PC-9 (cell line): Measurements from ENCODE around the gene PPL. TPM values are rescaled to one million over a fixed set of nuclear protein-coding genes. Genes with fewer than 3 reads are reported as not detected.

ENCODE experiments used
- BruUV-seq: library from RNA; stranded (reverse); fragments of 400-500 nt; replicated peaks from 2 replicates; lab custom pipeline; 2021; lab: Mats Ljungman, UMichigan
- CTCF ChIA-PET: fragments of 300-600 bp; sonication (Branson Sonifier 250); formaldehyde crosslinking; loops from one replicate; lab custom pipeline; 2022; ENCODE audit warnings: antibody characterized with exemption; lab: Charles Lee
- POLR2A ChIA-PET: fragments of 300-600 bp; sonication (Branson Sonifier 250); formaldehyde crosslinking; loops from one replicate; lab custom pipeline; 2022; ENCODE audit warnings: antibody characterized with exemption; ENCODE audit not compliant: unreplicated experiment; lab: Charles Lee
- DNase-seq, 2 experiments: peaks; one replicate each; pipeline versions ENCODE4 v3.0.0 to v3.0.0-alpha.2; 2015 to 2022; ENCODE audit warnings: mixed read lengths in 1 of 2
- H2AFZ ChIP-seq: fragments of 200-600 bp; sonication (generic); 2 replicates; pipeline ENCODE4 v1.8.1; 2017; ENCODE audit warnings: antibody characterized with exemption
- H3F3A ChIP-seq: fragments of 200-600 bp; sonication (generic); 2 replicates; pipeline ENCODE4 v1.8.1; 2017; ENCODE audit warnings: antibody characterized with exemption, mild to moderate bottlenecking, low read depth; ENCODE audit not compliant: insufficient read depth
- H3K27ac ChIP-seq: fragments of 200-600 bp; sonication (generic); 2 replicates; pipeline ENCODE4 v1.6.1; 2016; ENCODE audit warnings: mixed run types
- H3K27me3 ChIP-seq: fragments of 200-600 bp; sonication (generic); 2 replicates; pipeline ENCODE4 v1.6.1; 2016; ENCODE audit warnings: low read depth, mixed run types; ENCODE audit not compliant: insufficient read depth
- H3K36me3 ChIP-seq: fragments of 200-600 bp; sonication (generic); 2 replicates; pipeline ENCODE4 v1.6.1; 2016; ENCODE audit warnings: low read depth, mixed run types
- H3K4me1 ChIP-seq: fragments of 200-600 bp; sonication (generic); replicated peaks from 2 replicates; pipeline ENCODE4 v1.6.1; 2016; ENCODE audit warnings: mixed run types; ENCODE audit not compliant: insufficient read depth
- H3K4me2 ChIP-seq: fragments of 200-600 bp; sonication (generic); 2 replicates; pipeline ENCODE4 v1.6.1; 2017; ENCODE audit warnings: mixed run types
- H3K4me3 ChIP-seq: fragments of 200-600 bp; sonication (generic); 2 replicates; pipeline ENCODE4 v1.6.1; 2016; ENCODE audit warnings: mixed run types
- H3K79me2 ChIP-seq: fragments of 200-600 bp; sonication (generic); 2 replicates; pipeline ENCODE4 v1.6.1; 2017; ENCODE audit warnings: low read depth, mixed run types
- H3K9me2 ChIP-seq: fragments of 200-600 bp; sonication (generic); 2 replicates; pipeline ENCODE4 v1.8.1; 2017; ENCODE audit warnings: mild to moderate bottlenecking; ENCODE audit not compliant: insufficient read depth
- H3K9me3 ChIP-seq: fragments of 200-600 bp; sonication (generic); 2 replicates; pipeline ENCODE4 v1.8.1; 2016; ENCODE audit warnings: low read depth; ENCODE audit not compliant: insufficient read depth
- H4K20me1 ChIP-seq: fragments of 200-600 bp; sonication (generic); 2 replicates; pipeline ENCODE4 v1.8.1; 2017; ENCODE audit not compliant: insufficient read depth
- EZH2 ChIP-seq: fragments of 200-600 bp; sonication (generic); IDR thresholded peaks from 2 replicates; pipeline ENCODE4 v1.8.0; 2017; ENCODE audit warnings: antibody characterized with exemption, low read depth
- intact Hi-C: fragments of 100-400 bp; cut with micrococcal nuclease; formaldehyde crosslinking; loops from one replicate; pipeline ENCODE4 v1.10.0; 2022; ENCODE audit not compliant: unreplicated experiment
- total RNA-seq: library from RNA; stranded (reverse); gene quantifications from 2 replicates; pipeline ENCODE4 v1.2.3, GENCODE V29; 2021
- TF ChIP-seq, protein P1 (sequence below): fragments of 200-600 bp; sonication (generic); conservative IDR thresholded peaks from 2 replicates; pipeline ENCODE4 v1.6.1; 2017; ENCODE audit warnings: mixed run types, antibody characterized with exemption, mild to moderate bottlenecking, moderate library complexity

PPL gene
- total RNA-seq, 1 experiment from 2014 or later = 187 TPM

DNA sequence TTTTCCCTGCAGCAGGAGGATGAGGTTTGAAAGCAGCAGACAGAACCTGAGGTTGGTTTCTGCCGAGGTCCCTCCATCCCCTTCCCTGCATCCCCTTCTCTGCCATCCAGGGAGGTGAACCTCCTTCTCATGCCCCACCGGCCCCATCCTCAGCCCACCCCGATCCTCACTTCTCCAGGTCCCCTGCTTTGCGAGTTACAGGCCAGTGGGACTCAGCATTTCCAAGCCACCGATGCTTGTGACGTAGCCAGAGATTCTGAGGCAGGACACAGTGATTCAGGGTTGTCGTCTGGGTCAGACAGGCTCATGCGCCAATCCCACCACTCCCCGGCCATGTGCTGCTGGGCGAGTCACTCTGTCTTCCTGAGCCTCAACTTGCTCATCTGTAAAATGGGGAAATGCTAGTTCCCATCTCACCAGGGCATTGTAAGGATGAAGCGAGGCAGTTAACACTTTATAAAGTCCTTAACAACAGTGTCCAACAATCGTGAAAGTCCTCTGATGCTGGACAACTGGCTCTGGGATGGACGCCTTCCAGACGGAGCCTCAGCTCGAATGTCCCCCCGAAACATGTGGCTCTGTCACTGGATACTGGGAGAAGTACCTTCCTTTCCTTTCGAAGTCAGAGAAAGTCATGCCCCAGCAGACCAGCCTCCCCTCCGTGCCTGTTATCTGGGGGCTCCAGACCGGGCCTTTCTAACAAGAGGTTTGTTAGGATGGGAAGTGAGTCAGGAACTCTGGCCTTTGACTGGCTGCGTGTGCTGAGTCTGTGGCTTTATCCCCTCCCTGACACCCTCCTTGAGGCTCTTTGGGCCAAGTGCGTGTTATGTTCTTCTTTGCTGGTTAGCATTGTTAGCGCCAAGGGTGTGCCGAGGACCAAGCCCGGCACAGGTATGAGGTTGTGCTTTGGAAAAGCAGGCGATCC, 43.0 kb upstream of the PPL start:
- H3K27ac ChIP-seq = no peak overlapping the region
- no peaks in the 10 kb centered on the region for H3K4me1 ChIP-seq
- ChIA-PET POLR2A (no interaction called here), CTCF (interaction anchor here (0.6 kb wide), 1 partner anchor 107 kb away, joined by 11 read pairs; no protein-coding TSS in a partner anchor)
- no peak overlapping the region for H3K4me2 ChIP-seq
- no peaks in the 10 kb centered on the region for H4K20me1 ChIP-seq
- no peaks in the 10 kb centered on the region for H3K79me2 ChIP-seq
- no peaks in the 10 kb centered on the region for H3K9me2 ChIP-seq
- H2AFZ ChIP-seq = no peak overlapping the region
- peaks cover 4% of the 10 kb centered on the region; the same call in 1 of the 2 replicates for H3K9me3 ChIP-seq
- no peaks in the 10 kb centered on the region for H3F3A ChIP-seq
- DNase-seq = no peak
- no peaks in the 10 kb centered on the region for H3K36me3 ChIP-seq
- TF ChIP-seq, protein P1, sequence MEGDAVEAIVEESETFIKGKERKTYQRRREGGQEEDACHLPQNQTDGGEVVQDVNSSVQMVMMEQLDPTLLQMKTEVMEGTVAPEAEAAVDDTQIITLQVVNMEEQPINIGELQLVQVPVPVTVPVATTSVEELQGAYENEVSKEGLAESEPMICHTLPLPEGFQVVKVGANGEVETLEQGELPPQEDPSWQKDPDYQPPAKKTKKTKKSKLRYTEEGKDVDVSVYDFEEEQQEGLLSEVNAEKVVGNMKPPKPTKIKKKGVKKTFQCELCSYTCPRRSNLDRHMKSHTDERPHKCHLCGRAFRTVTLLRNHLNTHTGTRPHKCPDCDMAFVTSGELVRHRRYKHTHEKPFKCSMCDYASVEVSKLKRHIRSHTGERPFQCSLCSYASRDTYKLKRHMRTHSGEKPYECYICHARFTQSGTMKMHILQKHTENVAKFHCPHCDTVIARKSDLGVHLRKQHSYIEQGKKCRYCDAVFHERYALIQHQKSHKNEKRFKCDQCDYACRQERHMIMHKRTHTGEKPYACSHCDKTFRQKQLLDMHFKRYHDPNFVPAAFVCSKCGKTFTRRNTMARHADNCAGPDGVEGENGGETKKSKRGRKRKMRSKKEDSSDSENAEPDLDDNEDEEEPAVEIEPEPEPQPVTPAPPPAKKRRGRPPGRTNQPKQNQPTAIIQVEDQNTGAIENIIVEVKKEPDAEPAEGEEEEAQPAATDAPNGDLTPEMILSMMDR = no peak
- TF ChIP-seq EZH2 = no peak
- H3K27me3 ChIP-seq = peaks cover 43% of the 10 kb centered on the region
- intact Hi-C loops = no loop called here
- no peak overlapping the region for H3K4me3 ChIP-seq
- no TSS peak for BruUV-seq

DNA sequence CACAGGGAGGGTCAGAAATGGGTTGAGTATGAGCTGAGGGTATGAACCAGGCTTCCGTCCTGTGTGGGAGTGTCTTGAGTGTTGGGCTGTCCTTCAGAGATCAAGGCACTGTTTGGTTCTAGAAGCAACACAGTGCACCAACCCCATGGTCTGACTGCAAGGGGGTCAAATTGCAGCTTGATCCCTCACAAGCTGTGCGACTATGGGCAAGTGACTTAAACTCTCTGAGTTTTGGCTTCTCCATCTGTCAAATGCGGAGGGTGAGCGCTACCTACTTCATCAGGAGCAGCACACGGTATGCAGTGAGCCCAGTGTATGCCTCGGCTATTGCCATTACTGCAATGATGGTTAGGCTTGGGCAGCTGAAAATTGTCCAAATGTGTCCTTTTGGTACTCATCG, 42.2 kb upstream of the PPL start:
- ChIA-PET POLR2A (no interaction called here), CTCF (interaction anchor here (0.6 kb wide), 1 partner anchor 108 kb away, joined by 11 read pairs; no protein-coding TSS in a partner anchor)
- BruUV-seq = no TSS peak
- no peaks in the 10 kb centered on the region for H3K36me3 ChIP-seq
- H3K4me1 ChIP-seq = no peaks in the 10 kb centered on the region
- H3F3A ChIP-seq = no peaks in the 10 kb centered on the region
- no peak for DNase-seq
- no peak overlapping the region for H3K27ac ChIP-seq
- H3K4me3 ChIP-seq = no peak overlapping the region
- no peaks in the 10 kb centered on the region for H4K20me1 ChIP-seq
- intact Hi-C loops = no loop called here
- TF ChIP-seq EZH2 = no peak
- TF ChIP-seq, protein P1 = no peak
- no peaks in the 10 kb centered on the region for H3K79me2 ChIP-seq
- H3K4me2 ChIP-seq = no peak overlapping the region
- H3K9me2 ChIP-seq = no peaks in the 10 kb centered on the region
- H2AFZ ChIP-seq = no peak overlapping the region
- peaks cover 46% of the 10 kb centered on the region for H3K27me3 ChIP-seq
- peaks cover under 1% of the 10 kb centered on the region; the same call in 1 of the 2 replicates for H3K9me3 ChIP-seq

DNA sequence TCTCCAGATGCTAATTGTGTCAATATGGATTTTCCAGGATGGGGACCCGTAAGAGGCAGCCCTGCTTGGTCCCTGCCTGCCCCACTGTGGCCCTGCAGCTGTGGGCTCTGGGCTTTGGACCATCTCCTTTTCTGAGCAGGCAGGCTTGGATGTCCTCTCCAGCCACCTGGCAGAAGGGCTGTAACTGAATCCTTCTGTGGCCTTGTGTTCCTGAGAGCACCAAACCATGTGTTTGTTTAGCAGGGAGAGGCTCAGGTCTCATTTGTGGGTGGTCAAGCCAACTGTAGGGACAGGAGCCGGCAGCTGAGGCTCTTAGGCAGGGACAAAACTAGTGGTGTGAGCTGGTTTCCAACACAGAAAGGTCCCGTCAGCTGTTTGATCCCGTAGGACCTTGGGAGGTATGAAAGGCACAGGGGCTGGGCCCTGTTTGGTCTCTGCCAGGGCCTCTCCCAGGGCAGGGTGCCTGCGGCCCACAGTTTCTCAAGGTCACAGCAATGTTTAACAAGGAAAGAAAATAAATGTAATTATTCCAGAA, 39.7 kb upstream of the PPL start:
- intact Hi-C loops = no loop called here
- H3K9me3 ChIP-seq = no peaks in the 10 kb centered on the region
- TF ChIP-seq EZH2 = no peak
- TF ChIP-seq, protein P1 = no peak
- no peaks in the 10 kb centered on the region for H3K36me3 ChIP-seq
- H4K20me1 ChIP-seq = no peaks in the 10 kb centered on the region
- no peak overlapping the region for H3K4me2 ChIP-seq
- ChIA-PET POLR2A (interaction anchor here (0.5 kb wide), 1 partner anchor 11 kb away, joined by 3 read pairs; no protein-coding TSS in a partner anchor), CTCF (no interaction called here)
- H3K9me2 ChIP-seq = no peaks in the 10 kb centered on the region
- BruUV-seq = no TSS peak
- H3K4me3 ChIP-seq = no peak overlapping the region
- H3F3A ChIP-seq = no peaks in the 10 kb centered on the region; the same call in 1 of the 2 replicates
- H3K27ac ChIP-seq = no peak overlapping the region
- no peaks in the 10 kb centered on the region for H3K4me1 ChIP-seq
- H3K27me3 ChIP-seq = peaks cover 59% of the 10 kb centered on the region
- DNase-seq = no peak
- H2AFZ ChIP-seq = no peak overlapping the region
- no peaks in the 10 kb centered on the region for H3K79me2 ChIP-seq
